Lung (tissue), 12 donors: Measurements from ENCODE around the gene MAP2K5. TPM values are rescaled to one million over a fixed set of nuclear protein-coding genes. Genes with fewer than 3 reads are reported as not detected.

Experiments
- ATAC-seq: fragments of 200-7000 bp; cut with Tn5 transposase; one replicate; pipeline ENCODE4 v1.9.1; 2020; ENCODE audit warnings: moderate number of reproducible peaks; ENCODE audit not compliant: insufficient read depth, low FRiP score
- DNase-seq, 3 donors: peaks; one replicate each; pipeline ENCODE4 v3.0.0-alpha.2; 2013 to 2017
- H3K27ac ChIP-seq, 2 donors: one replicate each; pipeline ENCODE4 v1.5.1; 2013; ENCODE audit warnings: mild to moderate bottlenecking in 2 of 2, moderate library complexity in 2 of 2, control low read depth in 1 of 2, inconsistent platforms in 1 of 2, low read depth in 1 of 2, low read length in 1 of 2
- H3K27me3 ChIP-seq, 3 donors: one replicate each; pipeline ENCODE4 v1.5.1; 2013; ENCODE audit warnings: low read length in 2 of 3; ENCODE audit not compliant: control insufficient read depth in 3 of 3, insufficient read depth in 3 of 3
- H3K36me3 ChIP-seq, 4 donors: one replicate each; pipeline ENCODE4 v1.5.1; 2013; ENCODE audit warnings: low read length in 4 of 4, mild to moderate bottlenecking in 1 of 4, moderate library complexity in 1 of 4; ENCODE audit not compliant: control insufficient read depth in 4 of 4, insufficient read depth in 4 of 4
- H3K4me1 ChIP-seq, 5 donors: one replicate each; pipeline ENCODE4 v1.5.1; 2013; ENCODE audit warnings: low read length in 5 of 5, mild to moderate bottlenecking in 2 of 5, moderate library complexity in 1 of 5; ENCODE audit not compliant: control insufficient read depth in 5 of 5, insufficient read depth in 5 of 5
- H3K4me3 ChIP-seq: one replicate; pipeline ENCODE4 v1.5.1; 2013; ENCODE audit warnings: mild to moderate bottlenecking, control low read depth, moderate library complexity
- H3K9ac ChIP-seq, 2 donors: one replicate each; pipeline ENCODE4 v1.5.1; 2013; ENCODE audit warnings: low read length in 2 of 2, control low read depth in 1 of 2; ENCODE audit not compliant: insufficient read depth in 1 of 2
- H3K9me3 ChIP-seq, 4 donors: one replicate each; pipeline ENCODE4 v1.5.1; 2013; ENCODE audit warnings: low read length in 3 of 4, mild to moderate bottlenecking in 1 of 4, moderate library complexity in 1 of 4; ENCODE audit not compliant: control insufficient read depth in 4 of 4, insufficient read depth in 3 of 4
- CTCF ChIP-seq: IDR thresholded peaks from 2 replicates; pipeline ENCODE4 v1.5.1; 2012; ENCODE audit warnings: mild to moderate bottlenecking; ENCODE audit errors: control extremely low read depth, extremely low read depth
- WGBS, 2 donors: extraction: QIAGEN DNeasy Blood & Tissue Kit; methylation state at CpG; one replicate each; pipeline ENCODE4 v1.1.7; 2013; 5-methylcytosine and 5-hydroxymethylcytosine counted together
- polyA plus RNA-seq, 2 donors: library from polyadenylated mRNA; stranded (reverse); fragments of 200-250 nt; gene quantifications; one replicate each; pipeline ENCODE4 v1.2.1, GENCODE V29; 2013
- total RNA-seq, 2 donors: library from RNA; depleted of rRNA in 1 of 2; stranded (reverse); fragments of >200 nt in 1 of 2; gene quantifications; one replicate each; pipeline ENCODE4 v1.2.1, GENCODE V29; 2014 to 2021
- donor health status: control.
- donor health status: control.
- donor health status: Bipolar disorder and iron deficiency.
- donor health status: healthy.
- donor health status: DM: yes; HTN: yes; CAD: no.

MAP2K5 gene
- total and polyA plus RNA-seq, 4 donors: 6.3 to 19.1 (median 12.4) TPM

GRCh38 chr15:67822537-67823313 is 280.2 kb downstream of the MAP2K5 start:
- no peak for ATAC-seq
- no peak overlapping the region for H3K27ac ChIP-seq
- H3K4me1 ChIP-seq: peaks cover 0 to 44% (median 8%) of the 10 kb centered on the region in 5 donors
- WGBS, 2 donors: 4% methylated on average over 26 to 46 of the region's 46 CpGs
- no peak for DNase-seq
- H3K36me3 ChIP-seq: no peaks in the 10 kb centered on the region
- TF ChIP-seq CTCF: no peak
- H3K4me3 ChIP-seq: no peak overlapping the region
- H3K9me3 ChIP-seq: peaks cover 0 to 16% (median 0%) of the 10 kb centered on the region in 4 donors
- H3K9ac ChIP-seq: no peak overlapping the region
- H3K27me3 ChIP-seq: peaks cover 46 to 77% (median 72%) of the 10 kb centered on the region in 3 donors

GRCh38 chr15:67823314-67824196 is 281.1 kb downstream of the MAP2K5 start:
- H3K36me3 ChIP-seq: no peaks in the 10 kb centered on the region
- H3K4me1 ChIP-seq: peaks cover 0 to 52% (median 8%) of the 10 kb centered on the region in 5 donors
- no peak overlapping the region for H3K9ac ChIP-seq
- WGBS, 2 donors: 2 to 3% methylated on average over 66 to 94 of the region's 94 CpGs
- H3K27me3 ChIP-seq: peaks cover 46 to 77% (median 68%) of the 10 kb centered on the region in 3 donors
- peaks cover 0 to 16% (median 0%) of the 10 kb centered on the region in 4 donors for H3K9me3 ChIP-seq
- TF ChIP-seq CTCF: no peak
- no peak overlapping the region for H3K27ac ChIP-seq
- no peak for ATAC-seq
- no peak for DNase-seq
- H3K4me3 ChIP-seq: no peak overlapping the region

GRCh38 chr15:67824197-67824968 is 281.9 kb downstream of the MAP2K5 start:
- Histone ChIP-seq H3K4me3 (no peak overlapping the region), H3K27ac (no peak overlapping the region), H3K9ac (no peak overlapping the region), H3K27me3 (peaks cover 49 to 78% (median 70%) of the 10 kb centered on the region in 3 donors), H3K9me3 (peaks cover 0 to 16% (median 0%) of the 10 kb centered on the region in 4 donors), H3K36me3 (no peaks in the 10 kb centered on the region), H3K4me1 (peaks cover 0 to 60% (median 14%) of the 10 kb centered on the region in 5 donors)
- 8 to 9% methylated on average over 21 of the region's 21 CpGs for WGBS, 2 donors
- DNase-seq (no peak), ATAC-seq (no peak)
- TF ChIP-seq CTCF: no peak
